ENCODE data around the gene LMCD1. TPM values are rescaled to one million over a fixed set of nuclear protein-coding genes. Genes with fewer than 3 reads are reported as not detected.

LMCD1 gene
- total RNA-seq, 5 donors from 2014 or later (not counting 1 experiment from before 2014, with no cell fraction given) = 0.61 to 1.5 (median 0.63) TPM

DNA sequence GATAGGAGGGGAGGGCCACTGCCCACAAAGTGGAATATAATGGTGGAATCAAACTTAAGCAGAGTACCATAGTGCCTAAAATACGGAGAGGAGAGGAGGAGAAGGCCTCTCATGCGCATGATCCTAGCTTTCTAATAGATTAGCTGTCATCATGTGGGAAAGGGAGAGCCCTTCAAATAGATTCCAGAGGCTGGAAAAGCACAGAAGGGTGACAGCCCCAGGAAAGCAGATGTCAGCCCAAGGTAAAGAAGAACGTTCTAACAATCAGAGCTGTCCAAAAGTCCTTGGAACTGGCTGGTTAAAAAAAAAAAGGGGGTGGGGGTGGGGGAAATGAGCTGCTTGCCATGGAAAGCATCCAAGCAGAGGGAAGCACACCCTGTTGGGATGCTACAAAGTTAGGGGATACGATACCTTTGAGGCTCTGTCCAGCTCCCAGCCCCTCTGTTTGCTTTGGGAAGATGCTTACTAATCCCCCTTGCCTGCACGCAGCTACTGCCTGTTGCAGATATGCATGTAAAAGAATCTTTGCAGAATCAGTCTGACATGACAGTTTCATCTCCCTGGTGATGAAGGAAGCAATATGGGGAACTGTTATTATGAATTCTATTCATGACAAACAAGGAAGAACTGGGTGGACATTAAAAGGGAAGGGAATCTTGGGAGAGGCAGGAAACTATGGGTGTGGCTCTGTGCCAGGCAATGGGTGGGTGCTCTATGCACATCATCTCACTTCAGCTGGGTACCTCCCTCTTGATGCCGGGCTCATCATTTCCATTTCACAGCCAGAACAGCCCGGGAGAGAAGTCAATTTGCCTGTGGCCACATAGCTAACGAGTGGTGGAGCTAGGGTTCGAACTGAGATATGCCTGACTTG lies 10.1 kb upstream of the LMCD1 start:
- no peaks in the 10 kb centered on the region for H3K36me3 Mint-ChIP-seq
- WGBS (ENCODE audit: insufficient coverage) = 89% methylated on average over 4 of the region's 9 CpGs
- Histone ChIP-seq H3K27ac (ENCODE audit: low read length) (no peak overlapping the region), H3K9me3 (no peaks in the 10 kb centered on the region), H3K36me3 (ENCODE audit: control insufficient read depth in 2 of 2, extremely low read depth in 1 of 2, insufficient read depth in 1 of 2, low read length in 1 of 2) (no peaks in the 10 kb centered on the region), H3K27me3 (replicated peaks in 1 of 2; ENCODE audit: control insufficient read depth in 2 of 2, extremely low read depth in 1 of 2, insufficient read depth in 2 of 2, low read length in 1 of 2) (peaks cover 0 to 6% of the 10 kb centered on the region in 2 experiments), H3K4me3 (ENCODE audit: control insufficient read depth in 1 of 2, extremely low read depth in 1 of 2, low read length in 1 of 2) (no peak overlapping the region), H3K4me1 (ENCODE audit: control insufficient read depth in 1 of 2, extremely low read depth in 1 of 2, insufficient read depth in 2 of 2, low read length in 2 of 2) (peaks cover 0 to 7% of the 10 kb centered on the region in 2 experiments)
- peaks cover 0 to 2% (median 1%) of the 10 kb centered on the region in 3 donors for H3K4me1 Mint-ChIP-seq
- ATAC-seq (replicated peaks in 1 of 4) = no peak
- H3K27me3 Mint-ChIP-seq = peaks cover 0 to 18% of the 10 kb centered on the region in 2 donors
- H3K9me3 Mint-ChIP-seq = no peaks in the 10 kb centered on the region
- DNase-seq = no peak
- ChIA-PET POLR2A (no interaction called here), CTCF (interaction anchor here in 1 of 2 donors (0.5 to 0.6 kb wide), 2 partner anchors 18 to 167 kb away, joined by 3 read pairs; no protein-coding TSS in a partner anchor)
- H3K4me3 Mint-ChIP-seq = no peak overlapping the region
- H3K27ac Mint-ChIP-seq = no peak overlapping the region

- no peaks in the 10 kb centered on the region for H3K36me3 Mint-ChIP-seq
- no peak overlapping the region for H3K4me3 ChIP-seq (ENCODE audit: control insufficient read depth in 1 of 2, extremely low read depth in 1 of 2, low read length in 1 of 2)
- peaks cover 0 to 2% (median 1%) of the 10 kb centered on the region in 3 donors for H3K4me1 Mint-ChIP-seq
- no peak for DNase-seq
- WGBS (ENCODE audit: insufficient coverage) = 50% methylated on average over 3 of the region's 7 CpGs
- ATAC-seq (replicated peaks in 1 of 4) = no peak
- ChIA-PET CTCF (no interaction called here), POLR2A (no interaction called here)
- peaks cover 0 to 19% of the 10 kb centered on the region in 2 donors for H3K27me3 Mint-ChIP-seq
- peaks cover 0 to 4% (median 0%) of the 10 kb centered on the region in 3 donors for H3K9me3 Mint-ChIP-seq
- H3K9me3 ChIP-seq = no peaks in the 10 kb centered on the region
- peaks cover 0 to 6% of the 10 kb centered on the region in 2 experiments for H3K27me3 ChIP-seq (replicated peaks in 1 of 2; ENCODE audit: control insufficient read depth in 2 of 2, extremely low read depth in 1 of 2, insufficient read depth in 2 of 2, low read length in 1 of 2)
- no peak overlapping the region for H3K27ac Mint-ChIP-seq
- no peak overlapping the region for H3K4me3 Mint-ChIP-seq
- no peaks in the 10 kb centered on the region for H3K36me3 ChIP-seq (ENCODE audit: control insufficient read depth in 2 of 2, extremely low read depth in 1 of 2, insufficient read depth in 1 of 2, low read length in 1 of 2)
- H3K4me1 ChIP-seq (ENCODE audit: control insufficient read depth in 1 of 2, extremely low read depth in 1 of 2, insufficient read depth in 2 of 2, low read length in 2 of 2) = peaks cover 0 to 7% of the 10 kb centered on the region in 2 experiments
- no peak overlapping the region for H3K27ac ChIP-seq (ENCODE audit: low read length)
These were observed 8.7 kb upstream of the LMCD1 start for GRCh38 chr3:8492744-8493511.

DNA sequence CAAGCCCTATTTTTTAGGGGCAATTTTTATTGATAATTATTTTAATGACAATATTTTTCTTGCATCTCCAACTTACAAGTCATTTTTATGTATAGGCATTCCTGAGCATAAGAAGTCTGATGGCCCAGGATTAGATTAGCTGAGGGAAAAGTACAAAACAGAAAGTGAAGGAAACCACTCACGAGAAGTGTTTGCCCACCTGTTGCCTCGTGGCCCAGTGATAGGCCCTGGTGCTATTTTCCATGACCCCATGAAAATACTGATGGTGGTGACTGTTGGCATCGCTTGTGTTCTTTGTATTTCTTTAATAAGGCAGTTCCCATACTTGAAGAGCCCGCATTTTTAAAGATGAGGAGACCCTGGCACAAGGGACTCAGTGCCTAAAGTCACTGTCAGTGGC lies 7.9 kb upstream of the LMCD1 start:
- Mint-ChIP-seq H3K27me3 (peaks cover 0 to 23% of the 10 kb centered on the region in 2 donors), H3K27ac (no peak overlapping the region), H3K4me3 (no peak overlapping the region), H3K4me1 (peaks cover 0 to 2% (median 1%) of the 10 kb centered on the region in 3 donors), H3K36me3 (no peaks in the 10 kb centered on the region), H3K9me3 (peaks cover 0 to 4% (median 0%) of the 10 kb centered on the region in 3 donors)
- Histone ChIP-seq H3K9me3 (no peaks in the 10 kb centered on the region), H3K27ac (ENCODE audit: low read length) (no peak overlapping the region), H3K4me3 (ENCODE audit: control insufficient read depth in 1 of 2, extremely low read depth in 1 of 2, low read length in 1 of 2) (no peak overlapping the region), H3K27me3 (replicated peaks in 1 of 2; ENCODE audit: control insufficient read depth in 2 of 2, extremely low read depth in 1 of 2, insufficient read depth in 2 of 2, low read length in 1 of 2) (peaks cover 0 to 6% of the 10 kb centered on the region in 2 experiments), H3K4me1 (ENCODE audit: control insufficient read depth in 1 of 2, extremely low read depth in 1 of 2, insufficient read depth in 2 of 2, low read length in 2 of 2) (peaks cover 0 to 7% of the 10 kb centered on the region in 2 experiments), H3K36me3 (ENCODE audit: control insufficient read depth in 2 of 2, extremely low read depth in 1 of 2, insufficient read depth in 1 of 2, low read length in 1 of 2) (no peaks in the 10 kb centered on the region)
- no peak for ATAC-seq (replicated peaks in 1 of 4)
- WGBS (ENCODE audit: insufficient coverage) = 82% methylated on average over 4 of the region's 4 CpGs
- DNase-seq = no peak
- ChIA-PET POLR2A (no interaction called here), CTCF (no interaction called here)

DNA sequence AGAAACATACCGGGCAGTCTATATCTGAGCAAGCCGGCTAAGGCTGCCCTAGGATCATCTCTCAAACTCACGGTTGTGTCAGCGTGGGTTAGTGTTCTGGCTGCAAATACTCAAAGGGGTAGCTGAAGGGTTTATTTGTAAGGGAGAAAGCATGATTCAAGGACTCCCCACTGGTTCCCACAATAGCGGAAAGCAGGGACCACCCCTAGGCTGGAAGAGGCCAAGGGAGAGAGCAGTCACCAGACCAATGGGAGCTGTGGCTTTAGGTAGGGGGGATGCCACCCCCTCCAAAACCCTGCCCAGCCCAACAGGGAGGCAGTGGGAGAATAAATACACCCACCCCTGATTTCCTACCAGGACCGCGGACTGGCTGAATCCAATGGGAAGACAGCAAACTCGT lies 7.3 kb upstream of the LMCD1 start:
- POLR2A ChIA-PET = no interaction called here
- Mint-ChIP-seq H3K4me1 (peaks cover 0 to 2% (median 1%) of the 10 kb centered on the region in 3 donors), H3K4me3 (no peak overlapping the region), H3K27ac (no peak overlapping the region), H3K36me3 (no peaks in the 10 kb centered on the region), H3K9me3 (peaks cover 0 to 4% (median 0%) of the 10 kb centered on the region in 3 donors), H3K27me3 (peaks cover 0 to 23% of the 10 kb centered on the region in 2 donors)
- H3K9me3 ChIP-seq = no peaks in the 10 kb centered on the region
- CTCF ChIA-PET = no interaction called here
- H3K4me1 ChIP-seq (ENCODE audit: control insufficient read depth in 1 of 2, extremely low read depth in 1 of 2, insufficient read depth in 2 of 2, low read length in 2 of 2) = peaks cover 0 to 7% of the 10 kb centered on the region in 2 experiments
- no peak overlapping the region for H3K4me3 ChIP-seq (ENCODE audit: control insufficient read depth in 1 of 2, extremely low read depth in 1 of 2, low read length in 1 of 2)
- H3K27me3 ChIP-seq (replicated peaks in 1 of 2; ENCODE audit: control insufficient read depth in 2 of 2, extremely low read depth in 1 of 2, insufficient read depth in 2 of 2, low read length in 1 of 2) = peaks cover 0 to 6% of the 10 kb centered on the region in 2 experiments
- H3K27ac ChIP-seq (ENCODE audit: low read length) = no peak overlapping the region
- DNase-seq (no peak), ATAC-seq (replicated peaks in 1 of 4) (no peak)
- no peaks in the 10 kb centered on the region for H3K36me3 ChIP-seq (ENCODE audit: control insufficient read depth in 2 of 2, extremely low read depth in 1 of 2, insufficient read depth in 1 of 2, low read length in 1 of 2)
- WGBS (ENCODE audit: insufficient coverage) = 92% methylated on average over 4 of the region's 8 CpGs

GRCh38 chr3:8497582-8497981 lies 4.0 kb upstream of the LMCD1 start:
- Mint-ChIP-seq H3K27ac (no peak overlapping the region), H3K4me3 (no peak overlapping the region), H3K36me3 (no peaks in the 10 kb centered on the region), H3K9me3 (peaks cover 0 to 4% (median 0%) of the 10 kb centered on the region in 3 donors), H3K27me3 (peaks cover 3 to 20% of the 10 kb centered on the region in 2 donors), H3K4me1 (peaks cover 12 to 15% (median 12%) of the 10 kb centered on the region in 3 donors)
- Histone ChIP-seq H3K27me3 (replicated peaks in 1 of 2; ENCODE audit: control insufficient read depth in 2 of 2, extremely low read depth in 1 of 2, insufficient read depth in 2 of 2, low read length in 1 of 2) (peaks cover 0 to 16% of the 10 kb centered on the region in 2 experiments), H3K9me3 (no peaks in the 10 kb centered on the region), H3K36me3 (ENCODE audit: control insufficient read depth in 2 of 2, extremely low read depth in 1 of 2, insufficient read depth in 1 of 2, low read length in 1 of 2) (no peaks in the 10 kb centered on the region), H3K4me1 (ENCODE audit: control insufficient read depth in 1 of 2, extremely low read depth in 1 of 2, insufficient read depth in 2 of 2, low read length in 2 of 2) (peaks cover 2 to 17% of the 10 kb centered on the region in 2 experiments), H3K4me3 (ENCODE audit: control insufficient read depth in 1 of 2, extremely low read depth in 1 of 2, low read length in 1 of 2) (no peak overlapping the region), H3K27ac (ENCODE audit: low read length) (no peak overlapping the region)
- 94% methylated on average over 1 of the region's 1 CpG for WGBS (ENCODE audit: insufficient coverage)
- ChIA-PET POLR2A (no interaction called here), CTCF (no interaction called here)
- no peak for ATAC-seq (replicated peaks in 1 of 4)
- no peak for DNase-seq

- Histone ChIP-seq H3K27ac (ENCODE audit: low read length) (no peak overlapping the region), H3K4me3 (ENCODE audit: control insufficient read depth in 1 of 2, extremely low read depth in 1 of 2, low read length in 1 of 2) (no peak overlapping the region), H3K9me3 (no peaks in the 10 kb centered on the region), H3K4me1 (ENCODE audit: control insufficient read depth in 1 of 2, extremely low read depth in 1 of 2, insufficient read depth in 2 of 2, low read length in 2 of 2) (peaks cover 2 to 12% of the 10 kb centered on the region in 2 experiments), H3K36me3 (ENCODE audit: control insufficient read depth in 2 of 2, extremely low read depth in 1 of 2, insufficient read depth in 1 of 2, low read length in 1 of 2) (no peaks in the 10 kb centered on the region), H3K27me3 (replicated peaks in 1 of 2; ENCODE audit: control insufficient read depth in 2 of 2, extremely low read depth in 1 of 2, insufficient read depth in 2 of 2, low read length in 1 of 2) (peaks cover 0 to 17% of the 10 kb centered on the region in 2 experiments)
- no peak for DNase-seq
- WGBS (ENCODE audit: insufficient coverage) = 17% methylated on average over 1 of the region's 1 CpG
- Mint-ChIP-seq H3K36me3 (no peaks in the 10 kb centered on the region), H3K27me3 (peaks cover 4 to 12% of the 10 kb centered on the region in 2 donors), H3K4me3 (no peak overlapping the region), H3K27ac (no peak overlapping the region), H3K4me1 (peaks cover 11 to 22% (median 12%) of the 10 kb centered on the region in 3 donors), H3K9me3 (peaks cover 0 to 4% (median 0%) of the 10 kb centered on the region in 3 donors)
- no peak for ATAC-seq (replicated peaks in 1 of 4)
- ChIA-PET CTCF (interaction anchor here in 1 of 2 donors (0.6 kb wide), 2 partner anchors 258 to 1697 kb away, joined by 3 to 5 read pairs; no protein-coding TSS in a partner anchor), POLR2A (interaction anchor here in 1 of 2 donors (0.7 kb wide), 1 partner anchor 12 kb away, joined by 13 read pairs; no protein-coding TSS in a partner anchor)
These were observed 2.4 kb upstream of the LMCD1 start for GRCh38 chr3:8499181-8499611.
